Testis (tissue), 2 donors: Measurements from ENCODE around the gene GFM1.

Experiments used
- CTCF ChIP-seq, 3 experiments: fragments of 450-650 bp in 2 of 3; fragments of 200-600 bp in 1 of 3; sonication (generic) in 1 of 3; IDR thresholded peaks; one replicate each; pipeline ENCODE4 v1.5.1; 2016 to 2019; ENCODE audit warnings: antibody characterized with exemption in 3 of 3, mild to moderate bottlenecking in 2 of 3, moderate library complexity in 1 of 3
- POLR2A ChIP-seq: fragments of 450-650 bp; IDR thresholded peaks from one replicate; pipeline ENCODE4 v1.6.1; 2017; ENCODE audit warnings: antibody characterized with exemption, mild to moderate bottlenecking, moderate library complexity

- TF ChIP-seq CTCF (IDR thresholded peaks at IDR 0.05) (no peak), POLR2A (no peak)
Observed at GRCh38 chr3:158738653-158739052, 94.3 kb downstream of the GFM1 start.
